GM12878 (cell line): ENCODE measurements around the gene MED13. TPM values are rescaled to one million over a fixed set of nuclear protein-coding genes. Genes with fewer than 3 reads are reported as not detected.

Experiments
- ATAC-seq: fragments of 200-7000 bp; cut with Tn5 transposase; 3 replicates; pipeline ENCODE4 v1.9.1; 2020; ENCODE audit warnings: mild to moderate bottlenecking, moderate library complexity
- BruUV-seq: library from RNA; stranded (reverse); fragments of 400-500 nt; replicated peaks from 2 replicates; lab custom pipeline; 2021; lab: Mats Ljungman, UMichigan
- CTCF ChIA-PET: fragments of 300-600 bp; sonication (Branson Sonifier 250); formaldehyde crosslinking; extraction: SDS; loops from one replicate; lab custom pipeline; 2021; ENCODE audit warnings: inconsistent platforms; lab: Yijun Ruan, JAX
- POLR2A ChIA-PET: fragments of 350-600 bp; formaldehyde crosslinking; extraction: SDS; loops from one replicate; lab custom pipeline; 2021; ENCODE audit warnings: inconsistent platforms; lab: Charles Lee
- RAD21 ChIA-PET: fragments of 300-600 bp; sonication (Branson Sonifier 250); formaldehyde crosslinking; loops from one replicate; lab custom pipeline; 2023; ENCODE audit warnings: antibody characterized with exemption; ENCODE audit not compliant: unreplicated experiment; lab: Charles Lee
- SMC1A ChIA-PET: fragments of 300-600 bp; sonication (Branson Sonifier 250); formaldehyde crosslinking; loops from one replicate; lab custom pipeline; 2023; ENCODE audit not compliant: unreplicated experiment, uncharacterized antibody; lab: Charles Lee
- DNase-seq: peaks from one replicate; pipeline ENCODE4 v3.0.0-alpha.2; 2011; ENCODE audit warnings: low read depth, low spot score
- FAIRE-seq: peaks from 3 replicates; lab custom pipeline; 2011; peaks lifted over from hg19 to GRCh38; lab: Jason Lieb, UNC
- H2AFZ ChIP-seq: 2 replicates; pipeline ENCODE4 v1.6.0; 2011; ENCODE audit warnings: low read depth, low read length, control low read depth; ENCODE audit not compliant: control insufficient read depth
- H3K27ac ChIP-seq: 2 replicates; pipeline ENCODE4 v1.5.1; 2011; ENCODE audit warnings: control low read depth; ENCODE audit not compliant: control insufficient read depth, insufficient read depth
- H3K27me3 ChIP-seq, 2 experiments: replicated peaks in 1 of 2; 2 replicates each; pipeline versions ENCODE4 v1.6.0 to v1.6.1; 2011; ENCODE audit warnings: low read length in 1 of 2; ENCODE audit not compliant: control insufficient read depth in 2 of 2, insufficient read depth in 2 of 2
- H3K36me3 ChIP-seq, 2 experiments: 2 replicates each; pipeline ENCODE4 v1.5.1; 2011; ENCODE audit warnings: low read length in 1 of 2; ENCODE audit not compliant: control insufficient read depth in 2 of 2, insufficient read depth in 2 of 2
- H3K4me1 ChIP-seq: 2 replicates; pipeline ENCODE4 v1.6.1; 2011; ENCODE audit warnings: mild to moderate bottlenecking, low read length, moderate library complexity, mixed read lengths; ENCODE audit not compliant: control insufficient read depth, insufficient read depth
- H3K4me2 ChIP-seq: 2 replicates; pipeline ENCODE4 v1.6.0; 2011; ENCODE audit warnings: control low read depth; ENCODE audit not compliant: control insufficient read depth, insufficient read depth
- H3K4me3 ChIP-seq: fragments of 200-600 bp; sonication (generic); 2 replicates; pipeline ENCODE4 v1.5.1; 2016
- H3K79me2 ChIP-seq: 2 replicates; pipeline ENCODE4 v1.6.0; 2011; ENCODE audit warnings: low read length; ENCODE audit not compliant: control insufficient read depth, insufficient read depth
- H3K9ac ChIP-seq: 2 replicates; pipeline ENCODE4 v1.8.0; 2011; ENCODE audit warnings: low read length, control low read depth, mixed read lengths; ENCODE audit not compliant: control insufficient read depth, insufficient read depth
- H3K9me3 ChIP-seq: replicated peaks from 3 replicates; pipeline ENCODE4 v1.5.1; 2011; ENCODE audit warnings: mild to moderate bottlenecking, low read length; ENCODE audit not compliant: control insufficient read depth, insufficient read depth
- H4K20me1 ChIP-seq: 2 replicates; pipeline ENCODE4 v1.6.0; 2011; ENCODE audit not compliant: control insufficient read depth, insufficient read depth
- BCLAF1 ChIP-seq: fragments of 450-650 bp; IDR thresholded peaks from 2 replicates; pipeline ENCODE4 v1.6.1; 2017; ENCODE audit warnings: antibody characterized with exemption, mild to moderate bottlenecking, moderate library complexity
- E2F4 ChIP-seq: IDR thresholded peaks from 2 replicates; pipeline ENCODE4 v1.6.1; 2012; ENCODE audit warnings: low read depth, low read length, improper control_type of control experiment
- E2F8 ChIP-seq: fragments of 450-650 bp; IDR thresholded peaks from 2 replicates; pipeline ENCODE4 v1.6.1; 2018; ENCODE audit warnings: mild to moderate bottlenecking, low read depth, moderate library complexity; ENCODE audit not compliant: partially characterized antibody
- FOS ChIP-seq: IDR thresholded peaks from 3 replicates; pipeline ENCODE4 v1.6.1; 2011; ENCODE audit warnings: borderline replicate concordance; ENCODE audit not compliant: insufficient read length; ENCODE audit errors: extremely low read depth
- IKZF1 ChIP-seq: fragments of 450-650 bp; conservative IDR thresholded peaks from 2 replicates; pipeline ENCODE4 v1.6.1; 2017; ENCODE audit warnings: antibody characterized with exemption, mild to moderate bottlenecking
- MEF2A ChIP-seq: IDR thresholded peaks from 2 replicates; pipeline ENCODE4 v1.6.1; 2011; ENCODE audit warnings: low read depth, mild to moderate bottlenecking, low read length, moderate library complexity; ENCODE audit not compliant: insufficient read depth
- NFXL1 ChIP-seq: fragments of 450-650 bp; IDR thresholded peaks from 2 replicates; pipeline ENCODE4 v1.6.1; 2017; ENCODE audit warnings: antibody characterized with exemption, mild to moderate bottlenecking, borderline replicate concordance
- SIX5 ChIP-seq: IDR thresholded peaks from 2 replicates; pipeline ENCODE4 v1.6.1; 2011; ENCODE audit warnings: mild to moderate bottlenecking, low read depth, low read length, moderate library complexity; ENCODE audit not compliant: severe bottlenecking
- SMC3 ChIP-seq: IDR thresholded peaks from 2 replicates; pipeline ENCODE4 v1.6.1; 2011; ENCODE audit warnings: low read length, improper control_type of control experiment, borderline replicate concordance
- WGBS: methylation state at CpG from one replicate; pipeline ENCODE4 v1.1.6; 2016; ENCODE audit warnings: low lambda C conversion rate; ENCODE audit not compliant: insufficient replicate concordance, insufficient coverage; ENCODE audit errors: missing lambda C conversion rate; 5-methylcytosine and 5-hydroxymethylcytosine counted together
- in situ Hi-C: fragments of 300-500 bp; cut with MboI; formaldehyde crosslinking; loops from 9 replicates; pipeline ENCODE4 v1.14.3; 2018; ENCODE audit warnings: mixed read lengths
- intact Hi-C: fragments of 100-400 bp; cut with micrococcal nuclease; formaldehyde crosslinking; loops from one replicate; pipeline ENCODE4 v1.14.2; 2022; ENCODE audit not compliant: unreplicated experiment
- polyA plus RNA-seq, 11 experiments: library from polyadenylated mRNA; depleted of rRNA in 4 of 11; unstranded in 6 of 11; stranded (reverse) in 5 of 11; fragments of >200 nt; fragmentation: Nextera tagmentation in 4 of 11; fragmentation: Illumina TruSeq in 1 of 11; extraction: Ambion mirVana in 4 of 11; extraction: Trizol in 1 of 11; gene quantifications; 1 replicate in 1 of 11; 2 replicates in 10 of 11; pipeline versions ENCODE4 v1.2.1 to v1.2.3, GENCODE V29; 2011 to 2016; ENCODE audit warnings: inconsistent platforms in 2 of 11, missing spikeins in 2 of 11, low read depth in 1 of 11
- total RNA-seq, 4 experiments: library from RNA; depleted of rRNA in 3 of 4; stranded (reverse); fragments of >200 nt in 3 of 4; fragmentation: Illumina TruSeq in 1 of 4; extraction: Trizol in 1 of 4; gene quantifications; 2 replicates each; pipeline versions ENCODE4 v1.2.1 to v1.2.3, GENCODE V29; 2013 to 2021

Gene MED13
- total and polyA plus RNA-seq, 10 of the 15 experiments (the other 5 are each of a cell fraction or from before 2014, with no cell fraction given) = 4.6 to 49.7 (median 21.3) TPM

- SMC1A ChIA-PET = interaction anchor here (1.4 to 2.7 kb wide), 2 partner anchors 10 to 23 kb away, joined by 4 to 10 read pairs; no protein-coding TSS in a partner anchor
- H3K9ac ChIP-seq = no peak overlapping the region
- POLR2A ChIA-PET = interaction anchor here (0.7 kb wide), 1 partner anchor 16 kb away, joined by 4 read pairs; no protein-coding TSS in a partner anchor
- H4K20me1 ChIP-seq = no peaks in the 10 kb centered on the region
- DNase-seq (no peak), ATAC-seq (no peak)
- in situ Hi-C loops = no loop called here
- CTCF ChIA-PET = interaction anchor here (0.8 to 3.3 kb wide), 4 partner anchors 11 to 23 kb away, joined by 4 to 15 read pairs (median 6); no protein-coding TSS in a partner anchor
- H3K27ac ChIP-seq = no peak overlapping the region
- RAD21 ChIA-PET = no interaction called here
- no peaks in the 10 kb centered on the region for H3K9me3 ChIP-seq
- 93% methylated on average over 2 of the region's 2 CpGs for WGBS
- no peaks in the 10 kb centered on the region for H3K36me3 ChIP-seq
- H2AFZ ChIP-seq = no peak overlapping the region
- no TSS peak for BruUV-seq
- intact Hi-C loops = no loop called here
- TF ChIP-seq SIX5 (no peak), BCLAF1 (no peak), E2F4 (no peak), NFXL1 (0 out of 2 replicates have a peak, but pooled peaks have one; percentile 34), E2F8 (no peak), MEF2A (no peak), FOS (no peak), IKZF1 (no peak), SMC3 (no peak)
- TF ChIP-seq, all 136 proteins: peak for 1
- no peak overlapping the region for H3K4me2 ChIP-seq
- no peaks in the 10 kb centered on the region for H3K79me2 ChIP-seq
- peaks cover 8% of the 10 kb centered on the region for H3K4me1 ChIP-seq
- no peak for FAIRE-seq
- no peak overlapping the region for H3K4me3 ChIP-seq
- no peaks in the 10 kb centered on the region for H3K27me3 ChIP-seq
Observed at GRCh38 chr17:62086737-62087136, 21.7 kb upstream of the MED13 start.
